Gastrocnemius medialis (tissue), 4 donors: ENCODE measurements around the gene HK2. TPM values are rescaled to one million over a fixed set of nuclear protein-coding genes. Genes with fewer than 3 reads are reported as not detected.

ENCODE experiments used
- ATAC-seq, 2 donors: fragments of 150-250 bp; one replicate each; pipeline ENCODE4 v1.9.1; 2016
- DNase-seq, 2 donors: peaks; one replicate each; pipeline ENCODE4 v3.0.0-alpha.2; 2019
- H3K27ac ChIP-seq, 4 donors: fragments of 200-600 bp; sonication (generic); 1 replicate in 1 of 4; 2 replicates in 3 of 4; pipeline ENCODE4 v1.5.1; 2016 to 2018; ENCODE audit warnings: mild to moderate bottlenecking in 2 of 4, moderate library complexity in 1 of 4
- H3K27me3 ChIP-seq, 3 donors: fragments of 200-600 bp; sonication (generic) in 2 of 3; 1 replicate in 1 of 3; 2 replicates in 2 of 3; pipeline versions ENCODE4 v1.5.1 to v1.6.0; 2016 to 2019; ENCODE audit warnings: mild to moderate bottlenecking in 1 of 3, moderate library complexity in 1 of 3
- H3K36me3 ChIP-seq, 2 donors: fragments of 200-600 bp; sonication (generic) in 1 of 2; one replicate each; pipeline ENCODE4 v1.5.1; 2017 to 2018
- H3K4me1 ChIP-seq, 2 donors: fragments of 200-600 bp; sonication (generic) in 1 of 2; one replicate each; pipeline ENCODE4 v1.5.1; 2016 to 2017; ENCODE audit warnings: mild to moderate bottlenecking in 2 of 2
- H3K4me3 ChIP-seq, 4 donors: fragments of 200-600 bp; sonication (generic) in 3 of 4; 1 replicate in 1 of 4; 2 replicates in 3 of 4; pipeline ENCODE4 v1.5.1; 2016 to 2019; ENCODE audit warnings: mild to moderate bottlenecking in 2 of 4
- H3K9me3 ChIP-seq, 3 donors: fragments of 200-600 bp; sonication (generic) in 2 of 3; 1 replicate in 1 of 3; 2 replicates in 2 of 3; pipeline ENCODE4 v1.5.1; 2016 to 2019
- CTCF ChIP-seq, 5 experiments: fragments of 450-650 bp in 3 of 5; fragments of 200-600 bp in 2 of 5; sonication (generic) in 2 of 5; IDR thresholded peaks in 4 of 5; conservative IDR thresholded peaks in 1 of 5; 1 replicate in 4 of 5; 2 replicates in 1 of 5; pipeline ENCODE4 v1.5.1; 2016 to 2019; ENCODE audit warnings: antibody characterized with exemption in 5 of 5, mild to moderate bottlenecking in 3 of 5, moderate library complexity in 3 of 5
- POLR2A ChIP-seq, 2 donors: fragments of 450-650 bp; IDR thresholded peaks; one replicate each; pipeline ENCODE4 v1.6.1; 2017; ENCODE audit warnings: antibody characterized with exemption in 2 of 2, mild to moderate bottlenecking in 2 of 2, moderate library complexity in 2 of 2
- in situ Hi-C, 4 donors: fragments of 200-750 bp; cut with MboI; loops; one replicate each; pipeline versions ENCODE4 v1.15.0 to v1.8.0; 2017; ENCODE audit warnings: low sequenced_read_pairs in 4 of 4
- intact Hi-C: fragments of 100-400 bp; cut with DNase I; formaldehyde crosslinking; loops from one replicate; pipeline ENCODE4 v1.15.1; 2023; ENCODE audit warnings: low total_unique reads
- total RNA-seq, 4 donors: library from RNA; depleted of rRNA; stranded (reverse); fragments of >200 nt; gene quantifications; one replicate each; pipeline versions ENCODE4 v1.1.0 to v1.2.3, GENCODE V29; 2016

The HK2 gene
- total RNA-seq, 4 donors from 2014 or later, result 18.1 to 57.6 (median 42.1) TPM

DNA sequence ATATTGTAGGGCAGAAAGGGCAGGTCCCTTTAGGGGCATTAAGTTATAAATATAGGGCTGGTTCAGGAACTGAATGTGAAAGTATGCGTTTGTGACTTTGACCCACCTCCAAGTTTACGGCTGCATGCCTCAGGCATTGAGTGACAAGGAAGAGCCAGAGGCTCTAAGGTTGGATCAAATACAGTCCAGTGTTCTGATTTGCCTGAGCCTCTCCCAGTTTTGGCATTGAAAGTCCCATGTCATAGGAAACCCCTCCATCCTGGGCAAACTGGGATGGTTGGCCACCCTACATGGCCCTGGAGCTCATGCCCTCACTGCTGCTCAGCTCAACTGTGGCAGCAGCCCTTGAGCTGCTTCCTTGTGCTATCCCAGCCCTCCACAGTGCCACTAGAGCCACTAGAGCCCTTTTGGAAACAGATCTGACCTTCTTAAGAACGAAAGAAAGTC lies 29.9 kb downstream of the HK2 start:
- Histone ChIP-seq H3K9me3 (no peaks in the 10 kb centered on the region), H3K4me3 (peak overlapping the region; percentile 23 to 40 (median 32)), H3K27ac (peak overlapping the region; percentile 75 to 92 (median 88)), H3K27me3 (no peaks in the 10 kb centered on the region), H3K4me1 (peaks cover 37 to 74% of the 10 kb centered on the region in 2 donors), H3K36me3 (no peaks in the 10 kb centered on the region)
- in situ Hi-C loops (no loop called here), intact Hi-C loops (loop anchor here (2.0 kb wide), 1 partner anchor 27 kb away; no protein-coding TSS in a partner anchor)
- TF ChIP-seq POLR2A (IDR thresholded peaks at IDR 0.05) (no peak), CTCF (IDR thresholded peaks at IDR 0.05 in 4 of 5, conservative IDR thresholded peaks at IDR 0.05 in 1 of 5) (no peak)
- DNase-seq (peak; percentile 37 to 58), ATAC-seq (peak; percentile 63 to 68)

- DNase-seq (peak; percentile 33 to 59), ATAC-seq (peak; percentile 26 to 39)
- Histone ChIP-seq H3K9me3 (no peaks in the 10 kb centered on the region), H3K4me3 (no peak overlapping the region), H3K27me3 (no peaks in the 10 kb centered on the region), H3K4me1 (peaks cover 37 to 84% of the 10 kb centered on the region in 2 donors), H3K36me3 (no peaks in the 10 kb centered on the region), H3K27ac (peak overlapping the region; percentile 75 to 92 (median 88))
- TF ChIP-seq POLR2A (IDR thresholded peaks at IDR 0.05), result peak in 1 of 2 donors; percentile 38
- TF ChIP-seq CTCF (IDR thresholded peaks at IDR 0.05 in 4 of 5, conservative IDR thresholded peaks at IDR 0.05 in 1 of 5), result no peak
- intact Hi-C loops (loop anchor here (2.0 kb wide), 1 partner anchor 28 kb away; no protein-coding TSS in a partner anchor), in situ Hi-C loops (no loop called here)
These were observed 31.1 kb downstream of the HK2 start for GRCh38 chr2:74864728-74865722.

- intact Hi-C loops, result loop anchor here (2.0 kb wide), 1 partner anchor 29 kb away; no protein-coding TSS in a partner anchor
These were observed 32.1 kb downstream of the HK2 start for GRCh38 chr2:74865770-74866674.

More at GRCh38 chr2:74865770-74866674, 32.1 kb downstream of the HK2 start:
- ATAC-seq (no peak), DNase-seq (no peak)
- peaks cover 37 to 84% of the 10 kb centered on the region in 2 donors for H3K4me1 ChIP-seq
- H3K9me3 ChIP-seq, result no peaks in the 10 kb centered on the region
- no peak overlapping the region for H3K4me3 ChIP-seq
- in situ Hi-C loops, result no loop called here
- H3K36me3 ChIP-seq, result no peaks in the 10 kb centered on the region
- peak overlapping the region; percentile 75 to 92 (median 88) for H3K27ac ChIP-seq
- no peaks in the 10 kb centered on the region for H3K27me3 ChIP-seq
- TF ChIP-seq POLR2A (IDR thresholded peaks at IDR 0.05) (no peak), CTCF (IDR thresholded peaks at IDR 0.05 in 4 of 5, conservative IDR thresholded peaks at IDR 0.05 in 1 of 5) (no peak)
